Esophagus squamous epithelium (tissue), 4 donors: Measurements from ENCODE around the gene INAVA.

Experiments used
- CTCF ChIP-seq, 6 experiments: fragments of 450-650 bp in 4 of 6; fragments of 200-600 bp in 2 of 6; sonication (generic) in 2 of 6; IDR thresholded peaks; one replicate each; pipeline ENCODE4 v1.5.1; 2016 to 2019; ENCODE audit warnings: antibody characterized with exemption in 6 of 6, mild to moderate bottlenecking in 4 of 6, moderate library complexity in 4 of 6
- POLR2A ChIP-seq, 4 donors: fragments of 450-650 bp; IDR thresholded peaks; one replicate each; pipeline ENCODE4 v1.6.1; 2017; ENCODE audit warnings: antibody characterized with exemption in 4 of 4, mild to moderate bottlenecking in 4 of 4, moderate library complexity in 3 of 4

GRCh38 chr1:200895801-200896530, 1.3 kb downstream of the INAVA start:
- TF ChIP-seq POLR2A (IDR thresholded peaks at IDR 0.05), result no peak
- TF ChIP-seq CTCF (IDR thresholded peaks at IDR 0.05), result no peak
